ENCODE data around the gene DNAH9.

Gene DNAH9

GRCh38 chr17:11999696-12000095, 401.4 kb downstream of the DNAH9 start:
- no peak for FAIRE-seq
- DNase-seq (ENCODE audit: insufficient read length, low spot score), result no peak
- TF ChIP-seq POLR2A (IDR thresholded peaks at IDR 0.05; ENCODE audit: low read depth, low read length), result no peak

DNA sequence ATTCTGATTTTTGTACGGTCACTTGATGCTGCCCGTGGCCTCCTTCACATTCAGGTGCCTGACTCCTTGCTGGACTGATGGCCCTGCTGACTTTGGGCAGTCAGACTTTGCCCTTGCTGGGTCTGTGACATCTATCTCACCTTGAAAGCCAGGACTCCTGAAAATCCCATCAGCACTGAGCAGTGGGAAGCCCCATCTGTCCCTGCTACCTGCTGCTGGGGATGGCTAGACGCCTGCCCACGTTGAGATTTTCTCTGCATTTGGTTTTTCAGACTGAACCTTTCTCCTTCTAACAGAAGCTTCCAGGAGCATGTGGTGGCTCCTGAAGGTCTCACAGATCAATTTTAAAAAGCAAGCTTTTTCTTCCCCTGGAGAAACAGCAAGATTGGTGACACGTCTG, 409.2 kb downstream of the DNAH9 start:
- no peak for FAIRE-seq

More for the DNA sequence above, 409.2 kb downstream of the DNAH9 start:
- no peak for TF ChIP-seq POLR2A (IDR thresholded peaks at IDR 0.05; ENCODE audit: low read depth, low read length)
- no peak for DNase-seq (ENCODE audit: insufficient read length, low spot score)

Data from H54 (cell line).